ENCODE data around the gene MGMT. TPM values are rescaled to one million over a fixed set of nuclear protein-coding genes. Genes with fewer than 3 reads are reported as not detected.

MGMT gene
- total RNA-seq, 1 experiment from 2014 or later = 11.5 TPM

DNA sequence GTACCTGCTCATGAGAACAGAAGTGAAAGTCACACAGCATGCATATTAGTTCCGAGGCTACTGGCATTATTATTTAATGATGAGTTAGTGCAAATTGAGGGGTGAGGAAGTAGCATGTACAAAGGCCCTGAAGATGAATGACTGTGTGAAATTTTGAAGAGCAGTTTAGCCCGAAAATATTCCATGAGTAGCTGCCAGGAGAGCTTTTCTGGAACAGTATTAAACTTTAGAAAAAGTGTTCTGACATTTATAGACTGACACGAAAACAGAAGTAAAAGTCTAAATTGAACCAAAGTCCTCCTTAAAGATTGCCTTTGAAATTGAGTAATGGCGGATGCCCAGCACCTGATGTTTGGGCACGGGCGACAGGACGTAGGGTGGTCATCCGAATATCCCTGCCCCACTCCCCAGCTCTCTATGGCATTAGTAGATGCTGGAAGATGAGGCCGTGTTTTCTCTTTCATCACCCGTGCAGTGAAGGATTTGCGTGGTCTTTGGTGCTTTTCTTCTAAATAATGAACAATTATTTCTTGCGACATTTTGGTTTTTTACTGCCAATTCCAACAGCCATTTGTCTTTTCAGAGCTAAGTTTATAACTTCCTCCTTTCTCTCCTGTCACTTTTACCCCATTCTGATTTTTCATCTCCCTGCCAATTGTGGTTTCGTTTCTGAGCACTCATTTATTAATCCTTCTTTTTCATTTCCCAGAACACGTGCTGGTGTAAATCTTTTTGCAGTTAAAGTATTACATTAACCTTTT lies 192.6 kb downstream of the MGMT start:
- DNase-seq (ENCODE audit: low read depth, low spot score) = no peak
- Histone ChIP-seq H3K27me3 (ENCODE audit: insufficient read depth, low read length) (no peaks in the 10 kb centered on the region), H3K79me2 (ENCODE audit: insufficient read depth, low read length) (no peaks in the 10 kb centered on the region), H3K4me3 (replicated peaks in 1 of 2; ENCODE audit: low read depth in 1 of 2, low read length in 2 of 2) (no peak overlapping the region), H3K9me2 (ENCODE audit: insufficient read depth) (no peaks in the 10 kb centered on the region), H3K36me3 (ENCODE audit: control insufficient read depth in 1 of 2, insufficient read depth in 2 of 2, low read length in 2 of 2) (no peaks in the 10 kb centered on the region), H3K4me1 (ENCODE audit: control insufficient read depth in 1 of 2, insufficient read depth in 2 of 2, low read length in 2 of 2) (no peaks in the 10 kb centered on the region), H3K4me2 (ENCODE audit: low read length) (no peak overlapping the region), H3K27ac (ENCODE audit: low read depth, low read length) (no peak overlapping the region), H3K9me3 (ENCODE audit: control insufficient read depth in 1 of 2, insufficient read depth in 1 of 2, low read depth in 1 of 2, low read length in 2 of 2) (no peaks in the 10 kb centered on the region), H3K9ac (ENCODE audit: low read length) (no peak overlapping the region), H4K20me1 (ENCODE audit: insufficient read depth) (no peaks in the 10 kb centered on the region), H2AFZ (ENCODE audit: low read depth, low read length, poor library complexity, severe bottlenecking) (no peak overlapping the region)
- RAD21 ChIA-PET (ENCODE audit: low non-redundant PET in 1 of 2, low total read pairs in 2 of 2, uncharacterized antibody in 2 of 2, unreplicated experiment in 2 of 2) = no interaction called here
- TF ChIP-seq, protein P1, sequence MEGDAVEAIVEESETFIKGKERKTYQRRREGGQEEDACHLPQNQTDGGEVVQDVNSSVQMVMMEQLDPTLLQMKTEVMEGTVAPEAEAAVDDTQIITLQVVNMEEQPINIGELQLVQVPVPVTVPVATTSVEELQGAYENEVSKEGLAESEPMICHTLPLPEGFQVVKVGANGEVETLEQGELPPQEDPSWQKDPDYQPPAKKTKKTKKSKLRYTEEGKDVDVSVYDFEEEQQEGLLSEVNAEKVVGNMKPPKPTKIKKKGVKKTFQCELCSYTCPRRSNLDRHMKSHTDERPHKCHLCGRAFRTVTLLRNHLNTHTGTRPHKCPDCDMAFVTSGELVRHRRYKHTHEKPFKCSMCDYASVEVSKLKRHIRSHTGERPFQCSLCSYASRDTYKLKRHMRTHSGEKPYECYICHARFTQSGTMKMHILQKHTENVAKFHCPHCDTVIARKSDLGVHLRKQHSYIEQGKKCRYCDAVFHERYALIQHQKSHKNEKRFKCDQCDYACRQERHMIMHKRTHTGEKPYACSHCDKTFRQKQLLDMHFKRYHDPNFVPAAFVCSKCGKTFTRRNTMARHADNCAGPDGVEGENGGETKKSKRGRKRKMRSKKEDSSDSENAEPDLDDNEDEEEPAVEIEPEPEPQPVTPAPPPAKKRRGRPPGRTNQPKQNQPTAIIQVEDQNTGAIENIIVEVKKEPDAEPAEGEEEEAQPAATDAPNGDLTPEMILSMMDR (IDR thresholded peaks at IDR 0.05 in 2 of 3, conservative IDR thresholded peaks at IDR 0.05 in 1 of 3; ENCODE audit: borderline replicate concordance in 1 of 3, insufficient read depth in 1 of 3, low read depth in 2 of 3, low read length in 2 of 3) = no peak
- no peak for TF ChIP-seq SP1 (IDR thresholded peaks at IDR 0.05; ENCODE audit: low read depth)
- no peak for TF ChIP-seq POLR2AphosphoS5 (IDR thresholded peaks at IDR 0.05; ENCODE audit: low read depth, low read length)
- TF ChIP-seq ZFX (IDR thresholded peaks at IDR 0.05) = no peak
- TF ChIP-seq FOSL1 (IDR thresholded peaks at IDR 0.05; ENCODE audit: low read depth) = no peak
- TF ChIP-seq EZH2phosphoT487 (IDR thresholded peaks at IDR 0.05; ENCODE audit: borderline replicate concordance) = no peak
- TF ChIP-seq SRF (IDR thresholded peaks at IDR 0.05; ENCODE audit: low read depth) = no peak
- TF ChIP-seq YY1 (IDR thresholded peaks at IDR 0.05; ENCODE audit: extremely low read depth, insufficient replicate concordance, low read depth, low read length) = no peak
- TF ChIP-seq ELF1 (IDR thresholded peaks at IDR 0.05; ENCODE audit: borderline replicate concordance, low read depth) = no peak
- TF ChIP-seq, protein P2, sequence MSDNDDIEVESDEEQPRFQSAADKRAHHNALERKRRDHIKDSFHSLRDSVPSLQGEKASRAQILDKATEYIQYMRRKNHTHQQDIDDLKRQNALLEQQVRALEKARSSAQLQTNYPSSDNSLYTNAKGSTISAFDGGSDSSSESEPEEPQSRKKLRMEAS (IDR thresholded peaks at IDR 0.05) = no peak
- TF ChIP-seq JUND (IDR thresholded peaks at IDR 0.05) = no peak
- TF ChIP-seq, protein P3, sequence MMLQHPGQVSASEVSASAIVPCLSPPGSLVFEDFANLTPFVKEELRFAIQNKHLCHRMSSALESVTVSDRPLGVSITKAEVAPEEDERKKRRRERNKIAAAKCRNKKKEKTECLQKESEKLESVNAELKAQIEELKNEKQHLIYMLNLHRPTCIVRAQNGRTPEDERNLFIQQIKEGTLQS (IDR thresholded peaks at IDR 0.05) = no peak
- TF ChIP-seq REST (IDR thresholded peaks at IDR 0.05; ENCODE audit: low read depth) = no peak
- no peak for TF ChIP-seq TCF7L2 (IDR thresholded peaks at IDR 0.05; ENCODE audit: borderline replicate concordance, extremely low read depth, insufficient read depth, insufficient read length)
- CTCF ChIA-PET = no interaction called here
- ATAC-seq = no peak
- POLR2A ChIA-PET = no interaction called here
- BruUV-seq (replicated peaks) = no TSS peak
- intact Hi-C loops (cut with micrococcal nuclease) = no loop called here
